Measurements from ENCODE around the gene FOCAD.

Gene FOCAD

GRCh38 chr9:20808002-20808401 is 123.9 kb downstream of the FOCAD start:
- no peak for DNase-seq

- no peak for DNase-seq
Measured at GRCh38 chr9:20811872-20812271, 127.8 kb downstream of the FOCAD start.

GRCh38 chr9:20815923-20816703 is 132.1 kb downstream of the FOCAD start:
- no peak for DNase-seq

DNA sequence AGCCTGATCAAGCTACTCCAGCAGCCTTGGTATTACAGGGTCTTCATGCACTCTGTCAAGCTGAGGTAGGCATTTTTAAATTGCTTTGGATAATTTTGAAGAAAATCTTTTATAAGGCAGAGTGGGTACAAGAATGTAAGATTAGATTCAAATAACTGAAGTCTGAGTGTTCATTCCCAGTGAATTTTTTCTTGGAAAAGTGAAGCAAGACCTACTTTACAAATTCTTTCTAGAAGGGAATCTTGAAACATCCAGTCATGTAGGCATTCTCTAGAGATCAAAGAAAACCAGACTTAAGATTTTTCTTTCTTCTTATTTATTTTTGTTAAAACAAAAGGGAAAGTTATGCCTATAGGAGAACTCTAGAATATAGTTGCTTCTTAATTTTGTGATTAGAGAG is 139.0 kb downstream of the FOCAD start:
- no peak for DNase-seq

DNA sequence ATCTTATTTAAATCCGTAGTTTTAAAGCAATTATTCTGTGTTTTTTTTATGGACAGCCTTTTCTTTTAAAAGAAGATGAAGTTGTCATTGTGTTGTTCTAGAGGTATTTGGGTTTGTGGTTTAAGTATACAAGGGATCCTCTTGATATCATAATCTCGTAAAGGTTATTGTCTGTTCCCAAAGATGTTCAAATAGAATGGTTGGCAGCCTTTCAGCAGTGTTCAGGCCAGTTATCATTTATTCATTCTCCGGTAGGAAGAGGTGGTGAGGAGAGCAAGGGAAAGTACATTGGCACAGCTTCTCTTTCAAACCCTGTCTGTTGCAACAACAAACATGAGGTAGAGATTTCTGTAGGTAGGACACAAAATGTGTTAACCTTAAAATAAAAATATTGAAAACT is 147.0 kb downstream of the FOCAD start:
- no peak for DNase-seq

DNA sequence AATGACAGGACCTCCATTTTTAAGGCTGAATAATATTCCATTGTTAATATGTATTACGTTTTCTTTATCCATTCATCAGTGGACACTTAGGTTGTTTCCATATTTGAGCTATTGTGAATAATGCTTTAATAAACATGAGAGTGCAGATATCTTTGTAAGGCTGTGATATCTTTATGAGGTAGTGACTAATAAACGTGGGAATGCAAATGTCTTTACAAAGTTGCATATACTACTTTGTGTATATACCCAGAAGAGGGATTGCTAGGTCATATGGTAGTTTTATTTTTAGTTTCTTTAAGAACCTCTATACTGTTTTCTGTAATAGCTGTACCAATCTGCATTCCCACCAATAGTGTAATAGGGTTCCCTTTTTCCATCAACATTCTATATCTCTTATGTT is 148.7 kb downstream of the FOCAD start:
- no peak for DNase-seq

GRCh38 chr9:20835377-20836286 is 151.6 kb downstream of the FOCAD start:
- no peak for DNase-seq

- DNase-seq, result peak; percentile 45
Measured at GRCh38 chr9:20837166-20837565, 153.1 kb downstream of the FOCAD start.

DNA sequence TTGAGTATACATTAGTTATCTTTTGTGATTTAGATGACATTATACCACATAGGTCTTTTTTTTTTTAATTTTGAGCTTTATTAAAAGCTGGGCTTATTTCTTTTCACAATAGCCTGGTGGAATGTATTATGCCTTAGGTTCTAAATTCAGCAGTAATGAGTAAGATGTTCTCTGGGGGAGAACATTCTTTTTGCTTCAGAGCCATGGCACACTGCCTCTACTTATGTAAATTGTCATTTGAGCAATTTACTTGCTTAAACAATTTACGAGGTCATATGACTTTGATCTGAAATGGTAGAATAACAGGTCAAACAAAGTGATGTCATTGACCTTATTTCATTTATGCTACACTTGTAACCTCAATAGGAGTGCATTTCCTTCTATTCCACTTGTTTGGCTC is 154.2 kb downstream of the FOCAD start:
- no peak for DNase-seq

- DNase-seq, result no peak
Measured at GRCh38 chr9:20844916-20845315, 160.9 kb downstream of the FOCAD start.

- DNase-seq, result no peak
Measured at GRCh38 chr9:20848490-20848889, 164.4 kb downstream of the FOCAD start.

- DNase-seq, result no peak
Measured at GRCh38 chr9:20853866-20854265, 169.8 kb downstream of the FOCAD start.

DNA sequence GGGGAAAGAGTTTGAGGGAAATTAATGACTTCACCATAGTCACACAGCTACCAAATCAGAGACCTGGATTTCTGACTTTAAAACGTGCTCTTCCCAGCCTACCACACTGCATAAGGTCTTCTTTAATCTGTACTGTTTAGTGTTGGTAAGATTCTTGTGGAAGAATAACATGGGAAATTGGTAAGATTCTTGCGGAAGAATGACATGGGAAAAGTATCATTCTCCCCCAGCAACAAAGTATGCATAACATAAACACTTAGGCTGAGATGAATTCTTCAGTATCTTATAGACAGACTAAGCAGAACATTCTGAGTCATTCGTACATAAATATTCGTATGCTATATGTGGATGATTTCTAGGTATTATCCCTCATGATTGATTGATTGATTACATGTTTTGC is 170.4 kb downstream of the FOCAD start:
- no peak for DNase-seq

DNA sequence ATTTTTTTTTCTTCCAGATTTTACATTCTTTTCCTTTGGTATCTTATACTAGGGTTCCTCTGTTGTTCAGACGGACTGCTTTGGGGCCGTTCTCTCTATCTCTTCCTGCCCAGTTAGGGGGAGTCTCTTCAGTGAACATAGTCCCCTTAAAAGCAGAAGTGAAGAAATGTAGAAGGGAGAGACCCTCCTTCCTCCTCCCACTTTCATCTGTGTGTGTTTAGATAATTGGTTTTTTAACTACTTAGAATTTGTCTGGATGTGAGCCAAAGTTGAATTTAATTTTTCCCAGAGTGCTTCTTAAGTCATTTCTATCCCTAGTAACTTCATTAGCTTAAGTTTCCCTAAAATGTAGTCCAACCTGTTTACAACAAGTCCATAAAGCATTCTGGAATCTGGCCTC is 179.9 kb downstream of the FOCAD start:
- no peak for DNase-seq

- DNase-seq, result no peak
Measured at GRCh38 chr9:20865347-20865746, 181.3 kb downstream of the FOCAD start.

- DNase-seq, result no peak
Measured at GRCh38 chr9:20870115-20870514, 186.1 kb downstream of the FOCAD start.

- DNase-seq, result no peak
Measured at GRCh38 chr9:20872340-20872977, 188.4 kb downstream of the FOCAD start.

DNA sequence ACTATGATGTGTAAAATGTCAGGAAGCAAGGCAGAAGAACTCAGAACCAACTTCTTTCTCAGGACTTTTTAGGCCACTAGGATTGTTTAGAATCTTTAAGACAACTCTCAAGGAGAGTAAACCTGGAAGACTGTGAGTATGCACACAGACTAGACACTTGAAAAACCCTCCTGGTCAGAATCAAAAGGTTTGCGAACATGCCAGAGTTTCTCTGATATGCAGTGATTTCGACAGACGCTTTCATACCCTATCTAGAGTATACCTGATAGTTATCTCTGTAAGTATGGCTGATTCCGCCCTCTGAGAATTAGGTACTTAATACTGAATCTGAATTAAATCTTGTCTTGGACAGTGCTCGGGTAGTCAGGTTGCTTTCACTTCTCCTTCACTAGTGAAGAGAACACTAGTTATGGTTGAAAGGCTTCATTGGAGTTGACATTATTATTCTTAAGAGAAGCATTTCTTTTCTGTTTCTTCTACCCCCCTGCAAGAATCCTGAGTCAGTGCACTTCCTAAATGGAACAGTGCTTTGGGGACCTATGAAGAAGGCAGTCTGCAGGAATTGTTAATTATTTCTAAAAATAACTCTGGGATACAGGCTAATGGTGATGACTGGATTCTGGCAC is 189.3 kb downstream of the FOCAD start:
- DNase-seq, result no peak

GRCh38 chr9:20880271-20880670 is 196.2 kb downstream of the FOCAD start:
- DNase-seq, result peak; percentile 74

DNA sequence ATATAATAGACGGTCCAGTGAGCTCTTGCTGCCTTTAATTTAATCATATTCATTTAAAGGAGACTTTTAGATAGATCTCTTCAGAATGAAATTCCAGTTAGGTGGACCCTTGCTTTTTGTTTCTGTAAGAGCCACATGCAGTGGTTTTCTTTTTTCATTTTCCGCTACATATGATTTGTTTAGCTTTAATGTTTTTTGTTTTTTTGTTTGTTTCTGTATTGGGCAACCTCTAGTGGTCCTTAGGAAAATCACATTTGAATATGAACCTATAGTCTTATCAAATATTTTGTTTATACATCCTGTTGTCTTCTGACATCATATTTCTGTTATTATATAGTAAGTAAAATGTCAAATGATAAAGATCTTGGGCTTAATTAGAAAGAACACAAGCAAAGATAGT is 196.6 kb downstream of the FOCAD start:
- DNase-seq, result no peak

DNA sequence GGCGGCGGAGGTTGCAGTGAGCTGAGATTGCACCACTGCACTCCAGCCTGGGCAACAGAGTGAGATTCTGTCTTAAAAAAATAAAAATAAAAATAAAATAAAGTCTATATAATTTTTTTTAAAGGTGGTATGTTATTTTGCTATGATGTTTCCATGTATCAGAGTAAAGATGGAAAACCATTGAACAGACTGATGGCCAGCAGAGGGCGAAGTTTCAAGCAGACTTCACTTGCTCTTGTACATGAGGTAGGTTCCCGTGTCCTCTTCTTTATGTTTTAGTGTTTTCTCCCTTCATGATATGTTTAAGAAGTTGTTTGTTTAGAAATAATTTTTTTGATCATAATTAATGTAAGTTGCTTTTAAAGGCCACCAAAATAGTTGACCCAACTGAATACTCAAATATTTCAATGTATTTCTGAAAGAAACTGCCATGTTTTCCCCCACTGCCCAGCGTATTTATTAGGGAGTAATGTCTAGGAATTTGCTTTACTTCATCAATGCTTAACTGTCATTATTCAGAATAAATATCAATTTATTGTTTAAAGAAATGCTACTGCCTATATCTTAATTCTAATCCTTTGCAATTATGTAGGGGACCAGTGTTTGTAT is 201.0 kb downstream of the FOCAD start:
- DNase-seq, result peak; percentile 56

DNA sequence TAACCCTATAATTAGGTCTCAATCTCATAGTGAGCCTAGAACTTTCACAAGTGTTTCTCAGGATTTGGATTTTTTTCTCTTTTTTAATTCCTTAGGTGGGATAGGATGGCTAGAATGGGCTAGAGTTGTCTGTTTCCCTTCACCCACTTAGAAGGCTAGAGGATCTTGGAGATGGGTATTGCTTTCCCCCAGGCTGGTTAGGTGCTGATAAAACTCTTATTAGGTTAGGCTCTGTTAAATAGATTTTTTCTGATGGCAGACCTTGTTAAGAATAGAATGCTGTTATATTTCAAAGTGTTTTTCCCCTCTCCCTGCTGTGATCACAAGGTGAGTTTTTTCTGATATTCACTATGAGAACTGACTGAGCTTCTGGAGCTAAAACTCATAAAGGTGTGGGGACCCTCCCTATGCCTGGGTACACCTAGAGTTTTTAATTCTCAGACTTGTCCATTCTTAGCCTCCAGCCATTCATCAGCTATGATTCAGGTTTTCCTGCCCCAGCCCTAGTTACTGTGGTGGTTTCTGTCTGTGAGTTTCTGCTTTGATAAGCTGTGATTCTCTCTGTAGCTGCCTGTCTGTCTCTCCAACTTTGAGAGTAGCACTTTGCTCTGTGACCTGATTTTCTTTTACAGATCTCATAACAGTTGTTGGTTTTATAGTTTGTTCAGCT is 215.0 kb downstream of the FOCAD start:
- peak; percentile 64 for DNase-seq

All from islet precursor cell (in vitro differentiated cells).